IPS DF 4.7 (cell line): ENCODE data around the gene FOXD2.

Experiments used
- DNase-seq: peaks from one replicate; pipeline ENCODE4 v3.0.0-alpha.2; 2013; ENCODE audit warnings: low spot score; ENCODE audit errors: extremely low read depth

The FOXD2 gene

GRCh38 chr1:47437447-47438164 is at the start of gene FOXD2:
TSS of gene FOXD2 (plus strand) at chr1:47438044. CDS start at chr1:47438136, 92 bp downstream.
- DNase-seq = no peak

- peak; percentile 28 for DNase-seq
These were observed 49.0 kb upstream of the FOXD2 start for GRCh38 chr1:47388891-47389238.

- DNase-seq = no peak
These were observed 48.1 kb upstream of the FOXD2 start for GRCh38 chr1:47389731-47390130.

- DNase-seq = no peak
These were observed 47.0 kb upstream of the FOXD2 start for GRCh38 chr1:47390843-47391242.

- no peak for DNase-seq
These were observed 44.7 kb upstream of the FOXD2 start for GRCh38 chr1:47393141-47393540.

GRCh38 chr1:47395433-47395832 is 42.4 kb upstream of the FOXD2 start:
- DNase-seq = no peak

GRCh38 chr1:47396671-47397196 is 41.1 kb upstream of the FOXD2 start:
- DNase-seq = no peak

GRCh38 chr1:47399138-47399845 is 38.6 kb upstream of the FOXD2 start:
- no peak for DNase-seq

- no peak for DNase-seq
These were observed 38.0 kb upstream of the FOXD2 start for GRCh38 chr1:47399846-47400155.

- no peak for DNase-seq
These were observed 36.1 kb upstream of the FOXD2 start for GRCh38 chr1:47401761-47402160.

- DNase-seq = no peak
These were observed 35.3 kb upstream of the FOXD2 start for GRCh38 chr1:47402591-47402990.

GRCh38 chr1:47403321-47403910 is 34.4 kb upstream of the FOXD2 start:
- DNase-seq = no peak

- no peak for DNase-seq
These were observed 32.1 kb upstream of the FOXD2 start for GRCh38 chr1:47405697-47406096.

GRCh38 chr1:47406966-47407365 is 30.9 kb upstream of the FOXD2 start:
- DNase-seq = no peak

GRCh38 chr1:47407481-47407880 is 30.4 kb upstream of the FOXD2 start:
- no peak for DNase-seq

GRCh38 chr1:47409311-47410067 is 28.4 kb upstream of the FOXD2 start:
- no peak for DNase-seq

- no peak for DNase-seq
These were observed 27.8 kb upstream of the FOXD2 start for GRCh38 chr1:47410068-47410455.

GRCh38 chr1:47411436-47411835 is 26.4 kb upstream of the FOXD2 start:
- no peak for DNase-seq

- DNase-seq = no peak
These were observed 25.4 kb upstream of the FOXD2 start for GRCh38 chr1:47412437-47412836.

GRCh38 chr1:47415728-47416318 is 22.0 kb upstream of the FOXD2 start, which contains the start of gene FOXE3:
TSS of gene FOXE3 (plus strand) at chr1:47416285. CDS start at chr1:47416316, 31 bp downstream.
- no peak for DNase-seq
